Right ventricle myocardium inferior (tissue), 1 donor: ENCODE measurements around the gene PRADC1. TPM values are rescaled to one million over a fixed set of nuclear protein-coding genes. Genes with fewer than 3 reads are reported as not detected.
A peak's percentile ranks its signal among the peaks of the same experiment; 100 is the strongest.
"Not testable (repeated sequence)": the region's sequence is repeated elsewhere in the genome, so short reads cannot be mapped to it uniquely, and the experiment has no call there.

ENCODE experiments used
- ATAC-seq: fragments of 200-7000 bp; cut with Tn5 transposase; one replicate; pipeline ENCODE4 v1.9.1; 2020; ENCODE audit warnings: mild to moderate bottlenecking, moderate library complexity
- DNase-seq: peaks from one replicate; pipeline ENCODE4 v3.0.0; 2021; ENCODE audit errors: missing footprints
- intact Hi-C: fragments of 100-400 bp; cut with DNase I; formaldehyde crosslinking; loops from one replicate; pipeline ENCODE4 v1.11.0; 2022
- long read RNA-seq: library from polyadenylated mRNA; unstranded; transcript quantifications from one replicate; pipeline ENCODE4 v2.0.0, GENCODE V29; 2021
- total RNA-seq: library from RNA; stranded (reverse); fragmentation: NEBNext Ultra II Directional; extraction: Animal tissue kit (Norgen Biotek cat#: 25700); gene quantifications from one replicate; pipeline ENCODE4 v1.2.1, GENCODE V29; 2021
- donor health status: DM: no; HTN: yes; CAD: no; lungs with severe emphysema.

The PRADC1 gene
- total RNA-seq = 88.3 TPM
- long read RNA-seq, transcript PRADC1-201 (5 exons, 1,083 nt) = major isoform, 60 of 67 reads
- long read RNA-seq, partial matches to known transcripts = 6 of 67 reads
- long read RNA-seq, other reads (novel, unspliced or antisense) = 1 of 67 reads

GRCh38 chr2:73233154-73233931 is at the start of gene PRADC1:
TSS of gene PRADC1 (minus strand) at chr2:73233239. CDS start at chr2:73233160, 79 bp downstream.
- peak; percentile 99 for DNase-seq
- intact Hi-C loops = no loop called here
- ATAC-seq = peak; percentile 96

DNA sequence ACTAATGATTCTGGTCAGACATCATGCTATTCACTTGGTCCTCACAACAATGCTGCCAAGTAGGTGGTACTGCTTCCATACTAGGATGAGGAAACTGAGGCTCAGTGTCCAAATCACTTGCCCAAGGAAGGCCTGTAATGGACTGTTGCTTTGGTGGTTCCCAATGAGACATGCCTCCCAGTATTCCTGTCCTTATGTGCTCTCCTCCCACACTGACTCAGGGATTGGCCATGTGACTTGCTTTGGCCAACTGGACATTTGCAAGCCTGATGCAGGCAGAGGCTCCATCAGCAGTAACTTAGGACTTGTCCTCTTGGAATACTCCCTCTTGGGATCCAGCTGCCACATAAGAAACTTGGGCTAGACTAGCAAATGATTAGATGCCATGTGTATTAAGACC is 48.2 kb upstream of the PRADC1 start:
- ATAC-seq = no peak
- no peak for DNase-seq
- intact Hi-C loops = no loop called here

DNA sequence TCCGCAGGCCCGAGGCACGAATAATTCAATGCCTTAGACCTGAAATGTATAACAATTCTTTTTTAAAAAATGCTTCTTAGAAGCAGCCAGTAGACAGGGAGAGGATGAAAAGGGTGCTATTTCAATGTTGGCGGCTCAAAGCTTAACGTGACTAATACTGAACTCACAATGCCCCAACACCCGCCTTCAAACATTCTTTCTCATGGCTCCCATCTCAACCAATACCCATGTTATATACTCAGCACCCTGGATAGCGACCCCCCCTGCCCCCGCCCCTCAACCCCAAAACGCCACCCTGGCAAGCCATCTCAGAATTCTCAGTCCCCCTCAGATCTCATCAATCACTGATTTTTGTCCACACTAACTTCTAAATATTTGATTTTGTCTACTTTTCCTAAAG is 46.8 kb upstream of the PRADC1 start:
- no peak for ATAC-seq
- intact Hi-C loops = no loop called here

GRCh38 chr2:73272270-73272669 is 39.2 kb upstream of the PRADC1 start:
- no peak for ATAC-seq
- no peak for DNase-seq

More for the DNA sequence above, 46.8 kb upstream of the PRADC1 start:
- no peak for DNase-seq

DNA sequence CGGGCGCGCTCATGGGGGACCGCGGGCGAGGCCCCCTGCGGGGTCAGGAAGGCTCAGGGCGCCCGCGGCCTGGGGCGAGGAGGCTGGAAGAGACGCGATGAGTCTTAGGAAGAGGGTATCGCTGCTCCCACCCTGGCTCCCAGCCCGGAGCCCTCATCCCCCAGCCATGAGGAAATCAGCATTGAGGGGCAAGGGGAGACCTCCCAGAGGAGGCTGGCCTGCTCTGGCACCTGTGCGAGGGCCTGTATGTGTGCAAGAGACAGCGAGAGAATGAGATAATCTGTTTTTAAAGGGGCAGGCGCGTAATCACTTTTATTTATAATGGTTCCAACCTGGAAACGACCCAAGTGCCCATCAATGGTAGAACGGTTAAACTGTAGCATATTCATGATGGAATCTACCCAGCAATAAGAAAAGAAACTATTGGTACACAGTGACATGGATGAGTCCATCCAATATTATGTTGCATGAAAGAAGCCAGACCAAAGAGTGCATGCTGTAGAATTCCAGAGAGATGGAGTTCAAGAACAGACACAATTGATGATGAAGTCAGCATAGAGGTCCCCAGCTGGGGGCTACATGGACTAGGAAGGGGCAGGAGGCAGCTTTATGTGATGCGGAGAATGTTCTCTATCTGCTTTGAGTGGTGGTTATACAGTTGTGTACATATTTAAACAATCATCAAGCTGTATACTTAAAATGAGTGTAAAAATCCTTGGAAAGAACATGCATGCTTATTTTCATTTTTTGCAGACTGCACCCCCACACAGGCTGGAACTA is 36.8 kb upstream of the PRADC1 start:
- DNase-seq (no peak), ATAC-seq (no peak)

More at GRCh38 chr2:73272270-73272669, 39.2 kb upstream of the PRADC1 start:
- intact Hi-C loops = no loop called here

GRCh38 chr2:73268830-73269685 is 36.0 kb upstream of the PRADC1 start:
- intact Hi-C loops = no loop called here
- no peak for DNase-seq
- no peak for ATAC-seq

More for the DNA sequence above, 36.8 kb upstream of the PRADC1 start:
- intact Hi-C loops = no loop called here

DNA sequence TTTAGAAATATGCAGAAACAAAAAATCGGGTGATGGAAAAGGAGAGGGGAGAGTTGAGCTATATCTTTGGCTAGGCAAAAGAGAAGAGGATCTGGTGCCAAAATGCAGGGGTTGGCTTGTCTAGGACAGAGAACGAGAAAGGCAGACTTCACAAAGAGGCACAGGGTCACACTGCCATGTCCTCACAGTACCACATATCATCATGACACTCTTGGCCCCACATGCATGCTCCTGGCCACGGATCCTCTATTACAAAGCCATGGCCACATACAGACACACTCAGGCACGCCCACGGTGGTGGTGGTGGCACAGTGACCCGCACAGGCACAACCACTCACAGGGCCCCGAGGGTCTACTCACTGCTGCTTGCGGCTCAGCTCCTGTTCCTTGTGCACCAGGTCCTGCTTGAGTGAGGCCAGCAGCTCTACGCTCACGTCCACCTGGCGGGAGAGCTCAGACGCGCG is 35.4 kb upstream of the PRADC1 start:
- no peak for ATAC-seq
- DNase-seq = no peak
- intact Hi-C loops = no loop called here

DNA sequence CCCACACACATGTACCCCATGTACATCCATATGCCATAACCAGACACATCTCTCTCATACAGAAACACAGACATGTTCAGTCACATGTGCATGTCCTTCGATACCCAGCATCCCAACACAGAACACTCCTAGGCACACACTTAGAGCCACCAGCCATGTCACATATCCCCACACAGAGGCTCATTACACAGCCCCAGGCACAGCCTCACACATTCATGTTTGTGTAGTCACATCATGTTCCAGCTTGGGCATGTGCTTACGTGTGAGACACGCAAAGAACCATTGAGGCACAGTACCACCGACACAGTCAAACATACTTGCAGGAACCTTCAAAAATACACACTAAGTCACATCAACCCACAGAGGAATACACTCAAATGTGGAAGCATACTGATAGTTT is 34.0 kb upstream of the PRADC1 start:
- DNase-seq (no peak), ATAC-seq (no peak)
- intact Hi-C loops = no loop called here

- DNase-seq (no peak), ATAC-seq (no peak)
- intact Hi-C loops = no loop called here
These were observed 33.2 kb upstream of the PRADC1 start for GRCh38 chr2:73266061-73266901.

- DNase-seq (no peak), ATAC-seq (no peak)
- intact Hi-C loops = no loop called here
These were observed 32.4 kb upstream of the PRADC1 start for GRCh38 chr2:73265298-73266060.

- intact Hi-C loops = no loop called here
- ATAC-seq (no peak), DNase-seq (no peak)
These were observed 31.7 kb upstream of the PRADC1 start for GRCh38 chr2:73264783-73265182.

DNA sequence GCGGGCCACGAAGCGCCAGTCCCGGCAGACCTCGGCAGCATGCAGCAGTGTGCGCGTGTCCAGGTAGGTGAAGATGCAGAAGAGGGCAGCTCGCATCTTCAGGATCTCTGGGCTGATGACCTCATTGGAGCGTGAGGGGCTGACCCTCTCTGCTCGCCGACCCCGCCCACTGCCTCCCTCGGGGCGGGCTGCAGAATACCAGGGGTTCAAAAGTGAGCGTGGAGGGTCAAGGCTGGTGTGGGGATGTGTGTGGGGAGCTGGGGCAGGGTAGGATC is 31.2 kb upstream of the PRADC1 start:
- intact Hi-C loops = no loop called here
- no peak for DNase-seq
- ATAC-seq = no peak

- ATAC-seq (no peak), DNase-seq (no peak)
- intact Hi-C loops = no loop called here
These were observed 30.7 kb upstream of the PRADC1 start for GRCh38 chr2:73263540-73264331.

- intact Hi-C loops, DNase-seq, ATAC-seq: not testable (repeated sequence)
These were observed 29.8 kb upstream of the PRADC1 start for GRCh38 chr2:73262691-73263429.

DNA sequence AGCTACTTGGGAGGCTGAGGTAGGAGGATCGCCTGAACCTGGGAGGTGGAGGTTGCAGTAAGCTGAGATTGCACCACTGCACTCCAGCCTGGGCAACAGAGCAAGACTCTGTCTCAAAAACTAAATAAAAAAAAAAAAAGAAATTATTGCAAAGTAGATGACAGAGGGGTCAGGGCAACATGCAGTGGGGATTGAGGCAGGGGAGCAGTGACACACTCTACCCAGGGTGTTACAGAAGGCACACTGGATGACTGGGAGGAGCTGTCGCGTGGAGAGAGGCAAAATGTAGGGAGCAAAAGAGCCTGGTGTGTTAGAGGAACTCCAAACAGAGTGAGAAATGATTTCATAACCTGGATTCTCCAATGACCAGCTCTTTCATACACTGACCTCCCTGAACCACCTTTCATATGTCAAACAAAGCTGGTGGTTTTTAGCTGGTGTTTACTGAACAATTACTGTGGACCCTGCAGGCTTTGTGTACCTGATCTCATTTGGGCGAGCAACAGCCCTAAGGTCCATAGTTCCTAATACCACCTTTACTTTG is 29.1 kb upstream of the PRADC1 start:
- ATAC-seq (no peak), DNase-seq (no peak)
- intact Hi-C loops = no loop called here
